Hematopoietic multipotent progenitor cell (in vitro differentiated cells): ENCODE results near the gene SHISA6. TPM values are rescaled to one million over a fixed set of nuclear protein-coding genes. Genes with fewer than 3 reads are reported as not detected.

ENCODE experiments used
- DNase-seq, 3 donors: peaks; one replicate each; pipeline ENCODE4 v3.0.0-alpha.2; 2011 to 2015; ENCODE audit warnings: low read depth in 2 of 3, low spot score in 2 of 3
- total RNA-seq: library from RNA; depleted of rRNA; stranded (reverse); fragments of >200 nt; gene quantifications from one replicate; pipeline ENCODE4 v1.2.3, GENCODE V29; 2012

Gene SHISA6
- total RNA-seq, 1 donor, result under 0.01 TPM

- peak in 1 of 3 donors; percentile 11 for DNase-seq
These were observed 265.6 kb downstream of the SHISA6 start for GRCh38 chr17:11506635-11507034.

GRCh38 chr17:11511696-11512095, 270.7 kb downstream of the SHISA6 start:
- DNase-seq, result no peak

- no peak for DNase-seq
These were observed 273.6 kb downstream of the SHISA6 start for GRCh38 chr17:11514565-11514964.

- DNase-seq, result no peak
These were observed 274.1 kb downstream of the SHISA6 start for GRCh38 chr17:11514981-11515680.

GRCh38 chr17:11515901-11516300, 274.9 kb downstream of the SHISA6 start:
- no peak for DNase-seq

- DNase-seq, result no peak
These were observed 294.2 kb downstream of the SHISA6 start for GRCh38 chr17:11535231-11535630.

- DNase-seq, result no peak
These were observed 297.4 kb downstream of the SHISA6 start for GRCh38 chr17:11538366-11538765.

GRCh38 chr17:11539637-11540036, 298.6 kb downstream of the SHISA6 start:
- DNase-seq, result no peak

- DNase-seq, result no peak
These were observed 304.0 kb downstream of the SHISA6 start for GRCh38 chr17:11545002-11545401.

GRCh38 chr17:11545696-11546095, 304.7 kb downstream of the SHISA6 start:
- no peak for DNase-seq

- no peak for DNase-seq
These were observed 306.8 kb downstream of the SHISA6 start for GRCh38 chr17:11547853-11548252.

- no peak for DNase-seq
These were observed 307.4 kb downstream of the SHISA6 start for GRCh38 chr17:11548398-11548797.

- DNase-seq, result no peak
These were observed 309.4 kb downstream of the SHISA6 start for GRCh38 chr17:11550431-11550830.

- DNase-seq, result no peak
These were observed 310.4 kb downstream of the SHISA6 start for GRCh38 chr17:11551442-11551841.

- no peak for DNase-seq
These were observed 312.1 kb downstream of the SHISA6 start for GRCh38 chr17:11553135-11553534.

GRCh38 chr17:11554042-11554441, 313.0 kb downstream of the SHISA6 start:
- no peak for DNase-seq

GRCh38 chr17:11554542-11554941, 313.5 kb downstream of the SHISA6 start:
- DNase-seq, result no peak

- DNase-seq, result no peak
These were observed 314.5 kb downstream of the SHISA6 start for GRCh38 chr17:11555530-11555929.

GRCh38 chr17:11557727-11558452, 316.9 kb downstream of the SHISA6 start:
- DNase-seq, result no peak

- DNase-seq, result no peak
These were observed 317.7 kb downstream of the SHISA6 start for GRCh38 chr17:11558681-11559234.

GRCh38 chr17:11559601-11560000, 318.6 kb downstream of the SHISA6 start:
- no peak for DNase-seq

- DNase-seq, result no peak
These were observed 320.3 kb downstream of the SHISA6 start for GRCh38 chr17:11561281-11561680.
